MM.1S (cell line): ENCODE data around the gene ZNF607.

Experiments used
- CTCF ChIP-seq: fragments of 300-600 bp; sonication (generic); IDR thresholded peaks from 2 replicates; pipeline ENCODE4 v1.5.1; 2016; ENCODE audit warnings: antibody characterized with exemption, low read length, mixed read lengths
- EZH2 ChIP-seq: fragments of 300-600 bp; sonication (generic); optimal IDR thresholded peaks from 2 replicates; pipeline ENCODE3; 2017; ENCODE audit warnings: low read depth, mild to moderate bottlenecking, antibody characterized with exemption, low read length, mixed read lengths

- TF ChIP-seq CTCF (no peak), EZH2 (no peak)
Measured at GRCh38 chr19:37719927-37720265, 335 bp upstream of the ZNF607 start.
